Immature natural killer cell (primary cell): ENCODE measurements around the gene GASK1A. TPM values are rescaled to one million over a fixed set of nuclear protein-coding genes. Genes with fewer than 3 reads are reported as not detected.

Experiments used
- DNase-seq, 3 donors: peaks; one replicate each; pipeline ENCODE4 v3.0.0; 2022; ENCODE audit warnings: mixed read lengths in 1 of 3
- H3K27ac Mint-ChIP-seq, 6 donors: one replicate each; pipeline ENCODE4 v1.8.0; 2020; ENCODE audit warnings: mixed read lengths in 6 of 6, mild to moderate bottlenecking in 5 of 6, inconsistent platforms in 4 of 6, moderate library complexity in 3 of 6
- H3K27me3 Mint-ChIP-seq, 3 donors: one replicate each; pipeline ENCODE4 v1.8.0; 2020 to 2021; ENCODE audit warnings: low read depth in 3 of 3, mild to moderate bottlenecking in 3 of 3, mixed read lengths in 3 of 3, moderate library complexity in 3 of 3, inconsistent platforms in 1 of 3
- H3K36me3 Mint-ChIP-seq, 3 donors: one replicate each; pipeline ENCODE4 v1.8.0; 2020; ENCODE audit warnings: mixed read lengths in 3 of 3, inconsistent platforms in 2 of 3, mild to moderate bottlenecking in 2 of 3
- H3K4me1 Mint-ChIP-seq, 2 donors: one replicate each; pipeline ENCODE4 v1.8.0; 2020; ENCODE audit warnings: inconsistent platforms in 2 of 2, mild to moderate bottlenecking in 2 of 2, mixed read lengths in 2 of 2, moderate library complexity in 1 of 2
- H3K4me3 Mint-ChIP-seq, 5 donors: one replicate each; pipeline ENCODE4 v1.8.0; 2020; ENCODE audit warnings: mild to moderate bottlenecking in 5 of 5, mixed read lengths in 5 of 5, inconsistent platforms in 3 of 5, moderate library complexity in 3 of 5
- H3K9me3 Mint-ChIP-seq, 6 donors: one replicate each; pipeline ENCODE4 v1.8.0; 2020; ENCODE audit warnings: mild to moderate bottlenecking in 6 of 6, mixed read lengths in 6 of 6, inconsistent platforms in 4 of 6, moderate library complexity in 3 of 6
- polyA plus RNA-seq, 3 donors: library from polyadenylated mRNA; unstranded; fragments of 300-500 nt; fragmentation: Illumina TruSeq; gene quantifications; one replicate each; pipeline ENCODE4 v1.2.3, GENCODE V29; 2021

The GASK1A gene
- not detected for polyA plus RNA-seq

DNA sequence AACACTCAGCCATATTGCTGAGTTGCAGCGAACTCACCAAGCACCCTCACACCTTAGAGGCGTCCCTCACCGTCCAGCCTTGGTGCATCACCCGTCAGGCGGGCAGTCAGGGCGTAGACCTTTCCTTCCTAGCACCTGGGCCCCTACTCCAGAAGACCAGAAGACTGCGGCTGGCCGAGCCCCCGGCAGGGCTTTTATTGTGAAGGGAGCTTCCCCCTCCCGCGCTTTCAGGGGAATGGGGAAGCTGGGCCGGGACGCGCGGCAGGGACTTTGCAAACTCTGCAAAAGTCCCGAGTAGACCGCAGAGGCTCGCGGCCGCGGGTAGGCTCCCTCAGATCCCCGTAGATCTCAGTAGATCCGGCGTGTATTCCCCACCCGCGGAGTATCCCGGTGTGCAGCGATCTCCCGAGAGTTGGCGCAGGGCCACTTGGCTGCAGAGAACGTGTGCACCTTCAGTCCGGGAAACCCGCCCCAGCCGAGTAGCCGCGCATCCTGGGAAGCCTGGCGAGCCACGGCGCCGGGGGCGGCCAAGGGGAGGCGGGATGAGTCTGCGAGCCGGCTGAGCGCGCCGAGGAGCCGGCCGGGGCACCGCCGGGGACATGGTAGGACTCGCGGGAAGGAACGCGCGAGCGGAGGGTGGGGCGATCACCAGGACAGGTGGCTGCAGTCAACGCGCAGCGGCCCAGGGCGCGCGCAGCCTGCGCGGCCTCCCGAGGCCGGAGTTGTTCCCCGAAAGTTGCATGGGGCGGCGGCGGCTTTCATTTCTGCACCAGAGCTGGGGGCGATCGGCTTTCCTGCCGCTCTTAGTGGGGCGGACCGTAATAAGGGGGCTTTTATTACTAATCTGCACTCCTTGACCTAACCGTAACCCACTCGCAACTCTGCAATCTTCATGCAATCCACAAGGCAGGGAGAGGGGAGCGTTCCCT lies at the start of gene GASK1A:
GASK1A (plus strand) TSS at position 268 of the 929 bp plus-strand sequence; CDS start at position 600, 332 bp downstream.
- no peak within 1 kb of the TSS for H3K27ac Mint-ChIP-seq
- peak in 1 of 3 donors; percentile 0 for DNase-seq
- peaks cover 6 to 28% (median 25%) of the 10 kb centered on the region in 3 donors for H3K27me3 Mint-ChIP-seq
- peaks cover 0 to 7% (median 5%) of the 10 kb centered on the region in 3 donors for H3K36me3 Mint-ChIP-seq
- peaks cover 0 to 8% (median 7%) of the 10 kb centered on the region in 6 donors for H3K9me3 Mint-ChIP-seq
- H3K4me3 Mint-ChIP-seq = peak within 1 kb of the TSS; percentile 57 to 78 (median 65)
- H3K4me1 Mint-ChIP-seq = peaks cover 10 to 12% of the 10 kb centered on the region in 2 donors

DNA sequence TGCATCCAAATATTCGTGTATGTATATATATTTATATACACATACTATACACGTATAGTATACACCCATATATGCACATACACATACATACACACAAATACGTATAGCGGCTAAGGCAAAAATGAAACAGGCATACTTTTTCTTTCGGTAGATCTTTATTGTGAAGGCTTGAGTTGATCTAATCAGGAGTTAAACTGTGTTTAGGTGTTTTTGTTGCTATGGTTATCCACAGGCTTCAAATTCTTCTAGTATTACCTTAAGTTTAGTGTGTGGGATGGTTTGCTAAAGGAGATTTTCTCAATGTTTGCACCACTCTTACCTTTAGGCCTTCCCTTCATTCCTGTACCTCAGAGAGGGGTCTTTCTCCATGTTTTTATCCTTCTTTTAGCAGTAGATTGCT lies 45.0 kb upstream of the GASK1A start:
- Mint-ChIP-seq H3K4me3 (no peak overlapping the region), H3K4me1 (no peaks in the 10 kb centered on the region), H3K9me3 (no peaks in the 10 kb centered on the region), H3K27me3 (peaks cover 0 to 8% (median 0%) of the 10 kb centered on the region in 3 donors), H3K36me3 (no peaks in the 10 kb centered on the region), H3K27ac (no peak overlapping the region)
- no peak for DNase-seq

DNA sequence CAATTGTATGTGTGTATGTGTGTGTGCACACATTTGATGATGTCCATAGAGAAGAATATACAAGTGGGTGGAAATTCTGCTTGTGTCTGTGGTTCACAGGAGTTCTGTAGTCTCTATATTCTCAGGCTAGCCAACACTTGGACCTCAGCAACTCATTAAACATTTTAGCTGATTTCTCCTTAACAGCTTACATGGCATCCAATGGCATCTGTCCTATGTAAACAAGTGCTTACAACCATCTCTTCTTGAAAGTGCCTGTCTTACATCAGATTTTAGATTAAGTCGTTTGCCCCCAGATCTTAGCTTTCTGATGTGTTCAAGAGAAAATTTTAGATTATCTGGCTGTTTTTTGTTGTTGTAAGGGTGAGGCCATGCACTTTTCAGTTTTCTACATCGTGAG lies 44.2 kb upstream of the GASK1A start:
- Mint-ChIP-seq H3K9me3 (no peaks in the 10 kb centered on the region), H3K4me3 (no peak overlapping the region), H3K4me1 (no peaks in the 10 kb centered on the region), H3K27me3 (peaks cover 0 to 9% (median 0%) of the 10 kb centered on the region in 3 donors), H3K36me3 (no peaks in the 10 kb centered on the region), H3K27ac (no peak overlapping the region)
- DNase-seq = no peak

DNA sequence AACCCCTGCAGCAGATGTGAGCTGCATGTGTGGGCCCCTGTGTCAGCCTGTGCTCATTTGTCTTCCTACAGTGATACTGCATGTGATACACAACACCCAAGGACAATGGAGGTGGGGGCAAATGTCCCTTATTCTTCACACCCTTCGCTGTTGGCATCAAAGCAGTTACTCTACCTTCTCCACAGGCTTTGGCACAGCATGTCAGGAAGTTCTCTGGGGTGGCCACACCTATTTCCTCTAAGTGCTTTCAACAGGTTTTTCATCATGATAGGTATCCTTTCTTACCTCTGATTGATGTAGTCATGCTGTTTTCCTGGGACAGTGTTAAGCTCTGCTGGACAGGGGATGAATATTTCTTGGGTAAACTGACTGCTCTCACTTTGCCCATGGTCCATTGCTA lies 43.6 kb upstream of the GASK1A start:
- Mint-ChIP-seq H3K27me3 (peaks cover 0 to 10% (median 0%) of the 10 kb centered on the region in 3 donors), H3K4me1 (no peaks in the 10 kb centered on the region), H3K27ac (no peak overlapping the region), H3K9me3 (no peaks in the 10 kb centered on the region), H3K4me3 (no peak overlapping the region), H3K36me3 (no peaks in the 10 kb centered on the region)
- DNase-seq = no peak

DNA sequence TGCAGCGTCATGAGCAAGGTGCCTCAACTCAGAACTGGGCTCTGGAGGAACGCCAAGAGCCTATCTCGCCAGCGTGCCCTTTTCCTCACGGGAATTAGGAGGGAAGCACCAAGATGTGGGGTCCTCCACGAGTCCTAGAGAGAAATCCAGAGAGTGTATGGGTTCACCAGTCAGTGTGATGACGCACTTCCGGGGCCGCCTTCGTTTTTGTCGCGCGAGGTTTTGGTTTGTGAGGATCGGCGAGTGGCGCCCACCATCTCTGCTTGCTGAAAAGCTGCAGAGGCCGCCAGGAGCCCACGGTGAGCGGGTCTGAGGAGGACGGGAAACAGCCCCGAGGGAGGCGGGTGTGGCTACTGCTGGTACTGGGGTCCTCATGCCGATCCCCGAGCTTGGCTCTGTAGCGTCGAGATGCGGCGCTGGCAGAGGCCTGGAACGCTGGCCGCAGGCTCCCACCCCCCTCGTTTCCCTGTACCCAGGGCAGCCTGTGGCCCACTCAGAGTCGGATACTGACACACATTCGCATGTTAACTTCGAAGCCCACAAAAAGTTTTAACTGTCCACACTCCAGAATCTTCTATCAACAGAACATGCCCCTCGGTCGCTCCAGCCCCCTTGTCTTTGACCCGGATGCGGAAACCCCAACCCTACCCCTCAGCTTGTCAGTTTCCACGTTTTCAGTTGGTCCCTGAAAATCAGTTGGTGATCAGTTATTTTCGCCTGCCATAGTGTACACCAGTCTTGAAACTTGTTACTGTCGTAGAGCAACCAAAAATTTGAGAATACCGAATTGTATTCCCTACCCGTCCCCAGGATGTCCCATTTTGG lies 42.7 kb upstream of the GASK1A start:
- Mint-ChIP-seq H3K36me3 (no peaks in the 10 kb centered on the region), H3K4me1 (no peaks in the 10 kb centered on the region), H3K27ac (peak overlapping the region in 1 of 6 donors; percentile 19), H3K4me3 (peak overlapping the region in 2 of 5 donors; percentile 29 to 51), H3K27me3 (peaks cover 0 to 14% (median 0%) of the 10 kb centered on the region in 3 donors), H3K9me3 (no peaks in the 10 kb centered on the region)
- DNase-seq = no peak

DNA sequence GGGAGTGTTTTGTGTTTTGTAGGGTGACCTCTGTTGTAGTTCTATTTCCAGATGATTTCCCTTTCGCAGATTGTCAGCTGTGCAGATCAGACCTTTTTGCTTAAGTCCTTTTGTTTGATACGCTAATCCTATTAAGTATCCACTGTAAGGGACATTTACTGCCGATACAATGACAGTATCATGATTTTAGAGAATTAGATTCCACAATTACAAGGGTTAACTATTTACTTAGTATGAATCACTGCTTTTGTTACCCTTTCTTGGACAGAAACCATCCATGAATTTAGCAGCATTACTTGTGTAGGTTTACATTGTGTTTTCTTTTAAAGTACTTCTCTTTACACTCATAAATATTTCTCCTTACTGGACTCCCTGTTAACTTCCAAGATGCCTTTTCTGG lies 41.8 kb upstream of the GASK1A start:
- no peak for DNase-seq
- no peak overlapping the region for H3K27ac Mint-ChIP-seq
- peaks cover 0 to 14% (median 0%) of the 10 kb centered on the region in 3 donors for H3K27me3 Mint-ChIP-seq
- no peaks in the 10 kb centered on the region for H3K36me3 Mint-ChIP-seq
- H3K4me3 Mint-ChIP-seq = no peak overlapping the region
- H3K4me1 Mint-ChIP-seq = no peaks in the 10 kb centered on the region
- peaks cover 0 to 1% (median 0%) of the 10 kb centered on the region in 6 donors for H3K9me3 Mint-ChIP-seq

DNA sequence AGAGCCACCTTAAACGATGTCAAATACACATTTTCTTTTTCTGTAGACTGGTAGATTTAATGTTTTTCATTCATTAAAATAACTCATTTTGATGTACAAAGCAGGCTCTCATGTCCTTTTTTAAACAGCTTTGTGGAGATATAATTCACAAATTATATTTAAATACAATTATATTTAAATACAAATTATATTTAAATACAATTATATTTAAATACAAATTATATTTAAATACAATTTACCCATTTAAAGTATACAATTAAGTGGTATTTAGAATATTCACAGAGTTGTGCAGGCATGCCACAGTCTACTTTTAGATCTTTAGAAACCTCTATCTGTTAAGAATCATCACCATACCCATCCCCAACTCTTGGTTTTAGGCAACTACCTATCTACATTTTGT lies 36.4 kb upstream of the GASK1A start:
- no peak overlapping the region for H3K4me3 Mint-ChIP-seq
- H3K27me3 Mint-ChIP-seq = peaks cover 0 to 11% (median 2%) of the 10 kb centered on the region in 3 donors
- no peak for DNase-seq
- H3K27ac Mint-ChIP-seq = no peak overlapping the region
- no peaks in the 10 kb centered on the region for H3K36me3 Mint-ChIP-seq
- H3K4me1 Mint-ChIP-seq = no peaks in the 10 kb centered on the region
- H3K9me3 Mint-ChIP-seq = peaks cover 0 to 1% (median 0%) of the 10 kb centered on the region in 6 donors

DNA sequence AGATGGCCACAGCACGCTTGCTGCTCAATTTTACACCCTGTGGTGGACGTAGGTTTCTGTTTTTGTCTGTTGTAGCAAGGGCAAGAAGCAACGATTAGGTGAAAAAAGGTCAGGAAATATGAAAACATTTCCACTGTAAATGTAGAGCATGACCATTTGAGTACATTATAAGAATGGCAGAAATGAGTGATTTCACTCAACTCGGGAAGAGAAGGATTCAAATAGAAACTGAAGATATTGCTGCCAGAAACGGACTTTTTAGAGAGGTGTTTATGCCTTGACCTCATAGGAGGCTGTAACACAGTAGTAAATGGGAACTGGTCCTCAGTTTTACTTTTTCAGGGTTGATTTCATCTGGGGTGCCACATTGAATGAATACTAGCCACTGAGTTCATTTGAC lies 33.1 kb upstream of the GASK1A start:
- H3K9me3 Mint-ChIP-seq = peaks cover 0 to 1% (median 0%) of the 10 kb centered on the region in 6 donors
- no peak for DNase-seq
- H3K27ac Mint-ChIP-seq = no peak overlapping the region
- no peak overlapping the region for H3K4me3 Mint-ChIP-seq
- H3K36me3 Mint-ChIP-seq = no peaks in the 10 kb centered on the region
- H3K4me1 Mint-ChIP-seq = no peaks in the 10 kb centered on the region
- H3K27me3 Mint-ChIP-seq = peaks cover 2% of the 10 kb centered on the region in 3 donors

DNA sequence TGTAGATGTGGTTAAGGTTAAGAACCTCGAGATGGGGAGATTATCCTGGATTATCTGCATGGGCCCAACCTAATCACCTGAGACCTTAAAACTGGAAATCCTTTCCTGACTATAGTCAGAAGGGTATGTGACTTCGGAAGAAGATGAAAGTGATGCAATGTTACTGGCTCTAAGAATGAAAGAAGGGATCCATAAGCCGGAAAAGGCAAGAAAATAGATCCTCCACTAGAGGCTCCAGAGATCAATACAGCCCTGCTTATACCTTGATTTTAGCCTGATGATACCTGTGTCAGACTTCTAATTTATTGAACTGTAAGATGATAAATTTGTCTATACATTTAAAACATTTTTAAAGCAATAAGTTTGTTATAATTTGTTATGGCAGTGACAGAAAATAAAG lies 21.5 kb upstream of the GASK1A start:
- H3K4me3 Mint-ChIP-seq = no peak overlapping the region
- no peaks in the 10 kb centered on the region for H3K9me3 Mint-ChIP-seq
- DNase-seq = no peak
- H3K27me3 Mint-ChIP-seq = peaks cover 2 to 9% (median 5%) of the 10 kb centered on the region in 3 donors
- H3K4me1 Mint-ChIP-seq = no peaks in the 10 kb centered on the region
- no peaks in the 10 kb centered on the region for H3K36me3 Mint-ChIP-seq
- H3K27ac Mint-ChIP-seq = no peak overlapping the region

DNA sequence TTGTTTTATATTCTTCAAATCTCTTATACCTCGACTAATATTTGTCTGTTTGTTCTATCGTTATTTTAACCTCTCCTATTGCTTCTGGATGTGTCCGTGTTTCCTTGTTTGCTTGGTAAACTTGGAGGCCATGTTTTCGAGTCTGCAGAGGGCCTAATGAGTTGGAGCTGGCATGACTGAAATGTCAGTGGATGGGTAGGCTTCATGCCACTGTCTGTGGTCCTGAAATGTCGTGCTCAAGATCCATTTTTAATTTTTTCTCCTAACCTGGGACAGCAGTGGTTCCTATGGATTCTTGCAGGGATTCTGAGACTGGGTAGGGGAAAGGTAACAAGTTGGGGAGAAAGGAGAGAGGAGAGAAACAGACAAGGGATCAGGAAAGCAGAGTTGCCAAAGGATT lies 18.8 kb upstream of the GASK1A start:
- no peaks in the 10 kb centered on the region for H3K4me1 Mint-ChIP-seq

DNA sequence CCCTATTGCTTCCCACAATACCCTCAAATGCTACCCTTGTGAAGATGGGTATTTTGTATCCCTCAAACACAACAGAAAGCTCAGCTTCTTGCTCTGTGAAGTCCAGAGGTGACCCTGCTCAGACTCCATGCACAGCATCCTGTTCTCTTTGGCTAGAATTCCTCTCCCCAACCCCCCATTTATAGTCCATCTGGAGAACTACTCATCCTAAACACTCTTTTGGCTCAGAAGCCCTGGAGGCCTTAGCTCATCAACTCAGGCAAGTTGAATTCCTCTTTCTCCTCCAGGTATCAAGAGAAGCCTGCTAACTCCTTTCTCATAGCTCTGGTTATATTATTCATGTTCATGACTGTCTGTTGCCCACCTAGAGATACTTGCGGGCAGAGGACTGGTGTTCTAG lies 18.3 kb upstream of the GASK1A start:
- H3K27me3 Mint-ChIP-seq = peaks cover 2 to 3% (median 3%) of the 10 kb centered on the region in 3 donors
- no peak overlapping the region for H3K27ac Mint-ChIP-seq
- no peaks in the 10 kb centered on the region for H3K9me3 Mint-ChIP-seq
- no peak for DNase-seq
- H3K36me3 Mint-ChIP-seq = no peaks in the 10 kb centered on the region
- no peak overlapping the region for H3K4me3 Mint-ChIP-seq
- no peaks in the 10 kb centered on the region for H3K4me1 Mint-ChIP-seq

More for the DNA sequence above, 18.8 kb upstream of the GASK1A start:
- H3K9me3 Mint-ChIP-seq = no peaks in the 10 kb centered on the region
- DNase-seq = no peak
- no peak overlapping the region for H3K27ac Mint-ChIP-seq
- no peak overlapping the region for H3K4me3 Mint-ChIP-seq
- peaks cover 2 to 5% (median 3%) of the 10 kb centered on the region in 3 donors for H3K27me3 Mint-ChIP-seq
- H3K36me3 Mint-ChIP-seq = no peaks in the 10 kb centered on the region

DNA sequence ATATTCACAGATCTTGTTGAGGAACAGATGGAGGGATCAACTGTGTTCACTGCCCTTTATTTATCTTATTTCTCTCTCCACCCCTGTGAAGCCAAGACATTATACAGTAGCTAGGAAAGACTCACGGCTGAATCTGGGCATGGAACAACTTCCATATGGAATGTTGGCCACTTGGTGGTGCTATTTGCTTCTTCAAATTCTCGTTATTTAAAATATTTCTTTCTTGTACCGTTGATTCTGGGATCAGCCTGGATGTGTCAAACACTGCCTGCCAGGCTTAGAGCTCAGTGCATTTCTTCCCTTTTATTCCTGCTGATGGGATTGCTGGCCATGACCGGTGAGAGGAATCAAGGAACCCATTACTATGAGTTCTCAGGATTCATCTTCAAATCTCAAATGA lies 17.5 kb upstream of the GASK1A start:
- H3K4me1 Mint-ChIP-seq = no peaks in the 10 kb centered on the region
- peak overlapping the region in 1 of 6 donors; percentile 53 for H3K27ac Mint-ChIP-seq
- no peaks in the 10 kb centered on the region for H3K9me3 Mint-ChIP-seq
- H3K27me3 Mint-ChIP-seq = peaks cover 2 to 3% (median 3%) of the 10 kb centered on the region in 3 donors
- DNase-seq = peak; percentile 3 to 35 (median 24)
- no peaks in the 10 kb centered on the region for H3K36me3 Mint-ChIP-seq
- H3K4me3 Mint-ChIP-seq = no peak overlapping the region

DNA sequence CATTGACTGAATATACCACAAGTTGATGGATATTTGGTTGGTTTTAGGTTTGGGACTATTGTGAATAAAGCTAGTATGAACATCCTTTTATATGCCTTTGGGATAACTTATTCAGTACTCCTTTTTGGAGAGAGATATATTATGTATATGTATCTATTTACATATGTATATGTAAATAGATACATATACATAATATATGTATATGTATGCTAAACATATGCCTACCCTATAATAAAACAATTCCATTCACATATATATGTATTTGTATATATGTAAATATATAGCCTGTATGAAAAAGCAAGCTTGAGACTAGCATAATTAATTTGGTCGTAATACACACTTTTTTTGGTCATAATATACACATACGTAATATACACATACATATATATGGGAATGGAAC lies 15.8 kb upstream of the GASK1A start:
- H3K27me3 Mint-ChIP-seq = peaks cover 2 to 3% (median 3%) of the 10 kb centered on the region in 3 donors
- no peaks in the 10 kb centered on the region for H3K9me3 Mint-ChIP-seq
- no peak for DNase-seq
- H3K36me3 Mint-ChIP-seq = no peaks in the 10 kb centered on the region
- no peak overlapping the region for H3K27ac Mint-ChIP-seq
- H3K4me1 Mint-ChIP-seq = no peaks in the 10 kb centered on the region
- H3K4me3 Mint-ChIP-seq = no peak overlapping the region

DNA sequence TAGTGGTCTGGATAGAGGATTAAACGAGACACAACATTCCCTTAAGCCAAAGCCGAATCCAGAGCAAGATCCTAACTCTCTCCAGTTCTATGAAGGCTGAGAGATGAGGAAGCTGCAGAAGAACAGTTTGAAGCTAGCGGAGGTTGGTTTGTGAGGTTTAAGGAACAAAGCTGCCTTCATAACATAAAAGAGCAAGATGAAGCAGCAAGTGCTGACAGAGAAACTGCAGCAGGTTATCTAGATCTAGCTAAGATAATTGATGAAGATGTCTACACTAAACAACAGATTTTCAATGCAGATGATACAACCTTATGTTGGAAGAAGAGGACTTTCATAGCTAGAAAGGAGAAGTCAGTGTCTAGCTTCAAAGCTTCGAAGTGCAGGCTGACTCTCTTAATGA lies 14.8 kb upstream of the GASK1A start:
- H3K27me3 Mint-ChIP-seq = peaks cover 2 to 3% (median 3%) of the 10 kb centered on the region in 3 donors
- H3K4me1 Mint-ChIP-seq = no peaks in the 10 kb centered on the region
- H3K27ac Mint-ChIP-seq = no peak overlapping the region
- DNase-seq = no peak
- H3K36me3 Mint-ChIP-seq = no peaks in the 10 kb centered on the region
- no peak overlapping the region for H3K4me3 Mint-ChIP-seq
- H3K9me3 Mint-ChIP-seq = no peaks in the 10 kb centered on the region
